Activated CD8-positive, alpha-beta memory T cell treated with anti-CD3 and anti-CD28 coated beads for 4 hours (primary cell): Measurements from ENCODE around the gene GTSE1.
"Not testable (repeated sequence)": the region's sequence is repeated elsewhere in the genome, so short reads cannot be mapped to it uniquely, and the experiment has no call there.

ENCODE experiments used
- DNase-seq, 2 donors: peaks; one replicate each; pipeline ENCODE4 v3.0.0-alpha.2; 2020; ENCODE audit warnings: low read depth in 2 of 2

Gene GTSE1

DNA sequence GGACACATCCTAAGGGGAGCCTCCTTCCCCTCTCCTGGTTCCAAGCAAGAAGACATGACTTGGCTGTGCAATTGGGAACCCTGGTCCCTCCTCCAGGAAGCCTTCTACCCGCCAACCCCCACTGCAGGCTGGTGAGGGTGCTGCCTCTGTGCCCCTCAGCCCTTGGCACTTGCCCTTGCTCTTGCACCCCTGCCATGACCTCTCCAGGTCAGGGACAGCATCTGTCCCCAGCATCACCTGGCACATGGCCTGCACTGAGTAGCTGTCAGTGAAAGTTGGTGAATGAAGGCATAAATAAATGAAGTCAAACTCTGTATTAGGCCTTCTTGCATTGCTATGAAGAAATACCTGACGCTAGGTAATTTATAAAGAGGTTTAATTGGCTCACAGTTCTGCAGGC, 1.9 kb upstream of the GTSE1 start:
- no peak for DNase-seq

DNA sequence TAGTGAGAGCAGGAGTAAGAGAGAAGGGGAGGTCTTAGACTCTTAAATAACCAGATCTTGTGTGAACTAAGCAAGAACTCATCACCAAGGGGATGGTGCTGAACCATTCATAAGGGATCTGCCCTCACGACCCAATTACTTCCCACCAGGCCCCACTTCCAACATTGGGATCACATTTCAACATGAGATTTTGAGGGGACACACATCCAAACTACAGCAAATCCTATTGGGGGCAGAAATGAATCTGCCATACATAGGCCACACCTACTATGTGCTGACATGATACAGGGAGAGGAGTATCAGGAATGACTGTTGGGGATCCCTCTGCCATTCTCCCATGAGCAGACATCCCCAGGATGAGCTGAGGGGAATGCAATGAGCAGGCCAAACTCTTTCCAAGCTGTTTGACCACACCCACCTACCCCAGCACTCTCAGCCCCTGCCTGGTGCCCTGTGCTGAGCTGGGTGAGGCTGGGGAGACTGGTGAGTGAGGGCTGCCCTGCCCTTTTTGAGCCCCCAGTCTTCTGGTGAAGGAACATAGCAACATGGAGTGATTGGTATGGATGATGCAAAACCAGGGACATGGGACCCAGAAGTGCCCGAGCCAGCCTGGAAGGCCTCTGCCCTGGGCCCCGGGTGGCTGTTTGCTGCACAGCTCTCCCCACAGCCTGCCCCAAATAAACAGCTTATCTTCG, 1.2 kb upstream of the GTSE1 start:
- no peak for DNase-seq

DNA sequence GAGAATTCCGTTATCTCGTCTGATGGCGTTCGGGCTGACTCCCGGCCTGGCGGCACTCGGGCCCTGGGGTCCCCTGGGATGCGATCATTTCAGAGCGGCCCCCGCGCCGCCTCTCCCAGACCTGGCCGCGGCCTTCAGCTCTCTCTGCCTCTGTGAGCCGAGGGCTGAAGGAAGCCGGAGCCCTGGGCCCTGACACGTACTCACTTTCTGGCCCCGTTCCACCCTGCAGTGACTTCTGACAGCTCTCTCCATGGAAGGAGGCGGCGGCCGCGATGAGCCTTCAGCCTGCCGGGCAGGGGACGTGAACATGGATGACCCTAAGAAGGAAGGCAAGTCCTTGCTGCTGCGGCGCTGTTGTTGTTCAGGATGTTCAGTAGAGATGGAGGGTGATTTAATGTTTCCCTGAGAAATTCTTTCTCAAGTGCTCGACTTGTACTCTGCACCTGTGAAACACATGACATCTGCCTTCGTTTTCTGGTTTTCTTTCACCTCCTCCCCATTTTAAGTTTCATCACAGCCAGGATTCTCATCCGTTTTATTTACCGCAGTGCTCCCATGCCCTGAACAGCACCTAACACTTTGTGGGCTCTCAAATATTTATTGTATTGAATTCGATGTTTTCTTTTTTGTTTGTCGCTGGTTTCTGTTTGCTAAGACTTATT, 612 bp downstream of the GTSE1 start:
- no peak for DNase-seq

DNA sequence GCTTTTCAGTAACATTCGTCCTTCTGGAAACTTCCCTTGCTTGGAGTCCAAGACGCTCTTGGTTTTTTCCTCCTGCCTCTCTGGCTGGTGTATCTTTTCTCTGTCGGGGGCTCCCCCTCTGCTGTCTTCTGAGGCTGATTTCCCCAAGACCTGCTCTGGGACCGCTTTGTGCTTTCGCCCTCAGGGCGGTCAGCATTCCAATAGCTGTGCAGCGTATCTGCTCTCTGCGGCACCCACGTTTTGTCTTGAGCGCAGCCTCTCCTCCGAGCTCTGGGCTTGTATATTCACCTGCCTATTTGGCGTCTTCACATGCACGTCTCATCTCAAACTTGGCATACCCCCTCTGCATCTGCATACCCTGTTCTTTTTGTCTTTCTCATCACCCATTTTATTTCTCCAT, 2.4 kb downstream of the GTSE1 start:
- no peak for DNase-seq

DNA sequence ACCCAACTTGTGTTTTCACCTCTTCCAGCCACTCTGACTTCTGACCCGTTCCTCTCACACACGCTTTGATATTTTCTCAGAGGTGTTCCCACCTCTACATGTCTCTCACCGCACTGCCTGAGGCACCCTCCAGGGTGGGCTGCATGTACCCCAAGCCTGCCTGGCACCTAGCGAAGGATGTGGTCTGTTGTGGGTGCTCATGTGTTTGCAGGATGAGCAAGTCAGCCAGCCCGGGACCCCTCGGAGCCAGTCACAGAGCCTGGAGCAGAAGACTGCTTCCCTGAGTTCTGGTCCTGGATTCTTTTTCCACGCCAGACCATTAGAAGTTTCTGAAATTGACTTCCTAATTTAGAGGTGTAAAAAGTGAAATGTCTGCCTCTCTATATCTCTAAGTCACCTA, 3.8 kb downstream of the GTSE1 start:
- DNase-seq: no peak

DNA sequence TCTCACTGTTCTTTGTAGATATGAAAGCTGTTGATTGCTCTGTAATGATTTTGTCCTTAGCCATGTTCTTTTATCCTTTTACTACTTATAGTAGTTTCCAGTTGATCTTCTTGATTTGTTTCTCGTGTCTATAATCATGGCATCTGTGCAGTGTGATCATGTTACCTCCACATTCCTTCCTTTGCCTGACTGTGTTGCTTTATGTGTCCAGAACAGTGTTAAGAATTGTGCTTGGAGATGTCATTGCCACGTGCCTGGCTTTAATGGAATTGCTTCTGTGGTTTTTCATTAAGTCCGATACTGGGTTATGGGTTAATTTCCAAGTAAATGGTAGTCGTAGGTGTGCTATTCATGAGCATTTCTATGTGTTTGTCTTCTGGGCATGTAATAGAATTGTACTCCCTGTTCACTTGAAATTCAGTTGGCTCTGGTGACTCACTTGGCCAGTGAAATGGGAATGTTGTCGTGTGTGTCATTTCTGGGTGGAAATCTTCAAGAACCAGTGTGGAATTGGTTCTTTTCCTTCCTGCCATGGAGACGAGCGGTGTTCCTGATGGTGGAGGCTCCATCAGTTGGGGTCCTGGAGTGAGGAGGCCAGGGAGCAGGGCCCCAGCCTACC, 6.8 kb downstream of the GTSE1 start:
- DNase-seq: no peak

DNA sequence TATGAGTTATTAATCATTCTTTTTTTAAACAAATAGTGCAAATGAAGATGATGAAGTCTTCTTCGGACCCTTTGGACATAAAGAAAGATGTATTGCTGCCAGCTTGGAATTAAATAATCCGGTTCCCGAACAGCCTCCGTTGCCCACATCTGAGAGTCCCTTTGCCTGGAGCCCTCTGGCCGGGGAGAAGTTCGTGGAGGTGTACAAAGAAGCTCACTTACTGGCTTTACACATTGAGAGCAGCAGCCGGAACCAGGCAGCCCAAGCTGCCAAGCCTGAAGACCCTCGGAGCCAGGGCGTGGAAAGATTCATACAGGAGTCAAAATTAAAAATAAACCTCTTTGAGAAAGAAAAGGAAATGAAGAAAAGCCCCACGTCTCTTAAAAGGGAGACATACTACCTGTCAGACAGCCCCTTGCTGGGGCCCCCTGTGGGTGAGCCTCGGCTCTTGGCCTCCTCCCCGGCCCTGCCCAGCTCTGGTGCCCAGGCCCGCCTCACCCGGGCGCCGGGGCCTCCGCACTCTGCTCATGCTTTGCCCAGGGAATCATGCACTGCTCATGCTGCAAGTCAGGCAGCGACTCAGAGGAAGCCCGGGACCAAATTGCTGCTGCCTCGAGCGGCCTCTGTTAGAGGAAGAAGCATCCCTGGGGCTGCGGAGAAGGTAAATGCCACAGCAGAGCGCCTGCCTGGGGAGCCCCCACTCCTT, 11.8 kb downstream of the GTSE1 start:
- DNase-seq: no peak

DNA sequence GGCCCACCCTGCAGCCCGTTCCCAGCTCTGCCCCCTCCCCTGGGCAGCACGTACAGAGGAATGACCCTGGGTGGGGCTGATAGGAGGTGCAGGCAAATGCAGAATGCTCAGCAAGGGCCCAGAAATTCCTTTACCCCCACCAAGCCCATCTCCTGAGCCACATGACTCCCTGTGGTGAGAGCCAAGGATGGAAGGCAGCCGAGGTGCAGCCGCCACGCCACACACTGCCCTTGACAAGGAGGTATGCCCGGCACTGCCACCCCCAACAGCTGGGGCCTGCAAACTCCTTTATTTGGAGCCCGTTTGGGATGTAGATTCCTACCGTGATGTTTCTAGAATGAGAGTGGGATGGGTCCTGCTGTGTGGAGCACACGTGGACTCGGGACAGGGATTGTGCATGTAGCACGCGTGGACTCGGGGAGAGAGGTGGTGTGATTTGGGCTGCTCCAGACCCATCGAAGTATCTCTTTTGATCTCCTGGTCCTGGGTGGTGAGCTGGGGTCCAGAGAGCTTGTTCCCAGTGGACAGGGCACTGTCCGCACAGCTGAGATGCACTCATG, 12.9 kb downstream of the GTSE1 start:
- DNase-seq: no peak

DNA sequence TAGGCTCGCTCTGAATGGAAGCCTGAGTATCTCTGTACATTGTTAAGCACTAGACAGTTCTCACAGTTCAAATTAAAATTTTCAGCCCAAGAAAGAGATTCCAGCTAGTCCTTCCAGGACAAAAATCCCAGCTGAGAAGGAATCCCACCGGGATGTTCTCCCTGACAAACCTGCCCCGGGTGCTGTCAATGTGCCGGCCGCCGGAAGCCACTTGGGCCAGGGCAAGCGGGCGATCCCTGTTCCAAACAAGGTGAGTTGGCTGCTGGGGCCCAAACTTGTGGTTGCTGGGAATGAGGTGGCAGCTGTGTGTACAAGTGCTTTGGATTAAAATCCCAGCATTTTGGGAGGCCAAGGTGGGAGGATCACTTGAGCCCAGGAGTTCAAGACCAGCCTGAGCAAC, 15.4 kb downstream of the GTSE1 start:
- DNase-seq: no peak

DNA sequence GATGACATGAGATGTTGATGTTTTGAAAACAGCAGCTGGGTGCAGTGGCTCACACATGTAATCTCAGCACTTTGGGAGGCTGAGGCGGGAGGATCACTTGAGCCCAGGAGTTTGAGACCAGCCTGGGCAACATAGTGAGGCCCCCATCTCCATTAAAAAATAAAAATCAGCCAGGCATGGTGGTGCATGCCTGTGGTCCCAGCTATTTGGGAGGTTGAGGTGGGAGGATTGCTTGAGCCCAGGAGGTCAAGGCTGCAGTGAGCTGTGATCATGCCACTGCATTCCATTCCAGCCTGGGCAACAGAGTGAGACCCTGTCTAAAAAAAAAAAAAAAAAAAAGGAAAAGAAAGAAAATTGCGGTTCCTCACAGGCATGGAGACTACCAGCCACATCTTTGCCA, 16.2 kb downstream of the GTSE1 start:
- DNase-seq: not testable (repeated sequence)

DNA sequence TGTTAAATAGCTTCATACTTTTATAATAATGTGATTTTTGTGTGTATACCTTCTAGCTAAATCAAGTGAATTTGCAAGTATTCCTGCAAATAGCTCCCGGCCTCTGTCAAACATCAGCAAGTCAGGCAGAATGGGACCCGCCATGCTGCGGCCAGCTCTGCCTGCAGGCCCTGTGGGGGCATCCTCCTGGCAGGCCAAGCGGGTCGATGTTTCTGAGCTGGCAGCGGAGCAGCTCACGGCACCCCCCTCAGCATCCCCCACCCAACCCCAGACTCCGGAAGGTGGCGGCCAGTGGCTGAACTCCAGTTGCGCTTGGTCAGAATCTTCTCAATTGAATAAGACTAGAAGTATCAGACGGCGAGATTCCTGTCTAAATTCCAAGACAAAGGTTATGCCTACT, 19.3 kb downstream of the GTSE1 start:
- no peak for DNase-seq

DNA sequence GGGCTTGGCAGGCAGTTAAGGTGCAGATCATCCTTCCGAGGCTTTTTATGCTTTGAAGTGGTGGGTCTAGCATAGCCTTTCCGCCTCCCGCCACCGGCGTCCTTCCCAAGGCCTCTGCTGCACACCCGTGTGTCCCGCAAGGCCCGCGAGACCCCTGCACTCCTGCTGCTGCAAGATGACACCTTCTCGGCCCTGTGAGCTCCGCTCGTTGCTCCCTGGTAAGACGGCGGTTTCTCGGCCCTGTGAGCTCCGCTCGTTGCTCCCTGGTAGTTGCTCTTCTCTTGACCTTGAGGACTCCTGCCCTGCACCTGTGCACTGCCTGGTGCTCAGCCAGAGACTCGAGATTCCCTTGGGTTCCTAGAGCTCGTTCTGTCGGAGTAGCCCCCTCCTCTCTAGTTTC, 21.0 kb downstream of the GTSE1 start:
- no peak for DNase-seq

DNA sequence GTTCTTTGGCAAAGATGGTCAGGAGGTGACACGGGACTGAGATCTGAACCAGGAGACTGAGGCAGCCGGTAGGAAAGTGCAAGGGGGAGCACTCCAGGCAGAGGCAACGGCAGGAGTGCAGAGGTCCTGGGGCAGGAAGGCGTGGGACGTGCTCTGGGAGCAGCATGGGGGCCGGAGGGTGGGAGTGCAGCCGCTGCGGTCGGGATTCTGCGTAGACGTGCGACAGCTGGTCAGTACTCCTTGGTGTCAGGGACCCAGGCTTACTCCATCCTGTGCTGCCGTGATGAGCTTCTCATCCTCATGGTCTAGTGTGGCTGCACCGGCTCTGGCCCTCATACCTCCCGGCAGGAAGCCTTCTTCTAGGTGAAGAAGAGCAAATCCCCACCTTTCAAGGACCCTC, 21.9 kb downstream of the GTSE1 start:
- no peak for DNase-seq

DNA sequence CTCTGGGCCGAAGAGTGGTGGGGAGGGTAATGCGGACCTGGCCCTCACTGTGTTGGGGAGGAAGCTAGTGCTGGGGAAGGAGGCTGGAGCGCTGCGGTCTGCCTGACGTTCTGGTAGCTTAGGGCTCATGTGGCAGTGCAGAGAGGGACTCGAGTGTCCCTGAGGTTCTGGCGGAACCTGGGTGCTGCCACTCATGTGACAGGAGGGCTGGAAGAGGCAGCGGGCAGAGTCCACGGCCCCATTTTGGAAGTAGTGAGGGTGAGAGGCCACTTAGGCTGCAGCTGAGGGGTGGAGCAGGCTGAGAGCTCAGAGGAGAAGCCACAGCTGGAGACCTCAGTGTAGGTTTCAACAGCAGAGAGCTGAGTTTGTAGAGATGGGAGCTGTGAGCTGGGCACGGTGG, 22.6 kb downstream of the GTSE1 start:
- no peak for DNase-seq

DNA sequence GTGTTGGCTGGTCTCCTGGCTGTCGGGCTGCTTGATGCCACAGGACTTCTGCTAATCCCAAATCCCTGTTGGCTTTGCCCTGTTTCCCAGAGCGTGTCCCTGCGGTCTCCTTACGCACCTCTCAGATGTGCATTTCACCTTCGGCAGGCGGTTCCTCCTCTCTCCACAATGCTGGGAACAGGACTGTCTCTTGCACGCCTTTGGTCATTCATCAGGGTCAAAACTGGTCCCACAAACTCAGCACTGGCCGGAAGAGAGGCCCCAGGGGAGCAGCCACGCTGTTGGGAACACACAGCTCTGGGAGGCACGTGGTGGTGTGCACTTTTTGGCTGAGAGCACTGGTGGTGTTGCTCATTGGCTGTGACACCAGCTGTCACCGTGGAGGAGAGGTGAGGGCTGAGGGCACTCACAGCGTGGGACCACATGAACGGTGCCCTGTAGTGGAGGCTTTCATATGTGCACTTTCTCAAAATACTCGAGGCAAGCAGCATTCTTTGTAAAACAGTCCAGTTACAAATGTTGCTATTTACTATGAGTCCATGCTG, 23.6 kb downstream of the GTSE1 start:
- DNase-seq: no peak

DNA sequence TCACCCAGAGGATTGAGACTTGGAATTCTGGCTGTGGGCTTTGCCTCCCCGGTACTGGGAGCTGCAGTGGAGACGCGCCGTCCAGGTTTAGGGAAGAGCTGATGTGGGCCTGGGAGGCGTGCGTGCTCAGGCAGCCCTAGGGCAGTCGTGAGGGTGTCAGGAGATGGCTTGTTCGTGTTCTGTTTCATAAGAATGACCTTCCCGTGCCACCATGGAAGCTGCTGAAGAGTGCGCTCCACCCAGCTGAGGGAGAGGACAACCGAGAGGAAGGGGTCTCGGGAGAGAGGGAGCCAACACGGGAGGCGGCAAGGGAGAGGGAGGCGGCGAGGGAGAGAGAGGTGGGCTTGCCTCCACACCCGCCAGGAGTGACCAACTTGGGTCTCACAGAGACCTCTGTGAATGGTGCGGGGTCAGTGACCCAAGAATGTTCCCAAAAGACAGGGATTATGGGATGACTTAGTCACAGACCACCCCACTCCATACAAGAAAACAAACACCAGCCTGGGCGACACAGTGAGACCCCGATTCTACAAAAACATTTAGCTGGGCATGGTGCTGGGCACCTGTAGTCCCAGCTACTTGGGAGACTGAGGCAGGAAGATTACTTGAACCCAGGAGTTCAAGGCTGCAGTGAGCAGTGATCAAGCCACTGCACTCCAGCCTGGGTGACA, 24.2 kb downstream of the GTSE1 start:
- DNase-seq: no peak

DNA sequence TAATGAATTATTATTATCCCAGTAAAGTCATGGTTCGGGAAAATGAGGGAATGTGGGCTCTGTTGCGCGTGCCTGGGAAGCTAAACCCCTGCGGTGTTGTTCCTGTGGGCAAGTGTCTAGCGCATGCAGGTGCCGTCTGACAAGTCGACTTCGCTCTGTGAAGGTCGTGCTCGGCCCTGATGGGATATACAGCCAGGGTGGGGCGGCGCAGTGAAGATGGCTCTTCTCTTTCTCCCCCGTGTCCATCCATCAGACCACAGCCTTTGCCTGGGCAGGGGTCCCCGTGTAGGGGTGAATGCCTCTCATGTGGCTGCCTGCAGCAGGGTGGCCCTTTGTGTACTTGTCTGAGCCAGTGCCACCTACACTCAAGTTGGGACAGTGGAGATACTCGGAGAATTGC, 26.0 kb downstream of the GTSE1 start:
- no peak for DNase-seq

DNA sequence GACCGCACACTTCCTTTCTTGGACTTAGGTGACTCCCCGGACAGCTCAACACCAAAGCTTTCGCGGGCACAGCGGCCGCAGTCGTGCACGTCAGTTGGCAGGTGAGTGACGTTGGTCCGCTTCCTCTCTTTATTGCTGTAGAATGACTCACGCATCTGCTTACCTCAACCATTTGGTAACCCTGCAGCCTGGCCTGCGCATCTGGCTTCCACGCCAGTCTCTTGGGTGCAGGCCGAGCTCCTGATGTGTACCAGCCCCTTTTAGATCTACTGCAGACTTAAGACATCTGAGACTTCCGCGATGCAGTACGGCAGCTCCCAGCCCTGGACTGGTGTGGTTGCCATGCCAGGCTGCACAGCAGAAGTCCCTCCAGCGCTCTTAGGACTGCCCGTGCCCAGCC, 26.5 kb downstream of the GTSE1 start:
- DNase-seq: no peak

DNA sequence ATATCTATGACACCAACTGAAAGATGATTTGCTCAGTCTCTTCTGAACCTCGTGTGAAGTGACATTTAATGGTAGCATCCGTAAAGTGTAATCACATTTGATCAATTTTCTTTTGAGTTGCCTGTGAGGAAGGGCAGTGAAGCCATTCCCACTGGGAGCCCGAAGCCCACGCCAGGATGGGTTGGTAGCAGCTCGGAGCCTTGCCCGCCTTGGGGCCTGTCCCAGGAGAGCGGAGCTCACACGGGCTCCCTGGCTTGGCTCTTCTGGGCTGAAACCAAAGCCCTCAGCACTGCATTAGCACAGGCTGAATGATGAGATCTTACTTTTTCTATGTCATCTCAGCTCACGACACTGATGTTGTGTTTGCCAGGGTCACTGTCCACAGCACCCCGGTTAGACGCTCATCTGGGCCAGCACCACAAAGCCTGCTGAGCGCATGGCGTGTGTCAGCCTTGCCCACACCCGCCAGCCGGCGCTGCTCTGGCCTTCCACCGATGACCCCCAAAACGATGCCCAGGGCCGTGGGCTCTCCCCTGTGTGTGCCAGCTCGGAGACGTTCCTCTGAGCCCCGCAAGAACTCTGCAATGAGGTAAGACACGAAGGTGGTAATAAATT, 29.5 kb downstream of the GTSE1 start:
- no peak for DNase-seq

DNA sequence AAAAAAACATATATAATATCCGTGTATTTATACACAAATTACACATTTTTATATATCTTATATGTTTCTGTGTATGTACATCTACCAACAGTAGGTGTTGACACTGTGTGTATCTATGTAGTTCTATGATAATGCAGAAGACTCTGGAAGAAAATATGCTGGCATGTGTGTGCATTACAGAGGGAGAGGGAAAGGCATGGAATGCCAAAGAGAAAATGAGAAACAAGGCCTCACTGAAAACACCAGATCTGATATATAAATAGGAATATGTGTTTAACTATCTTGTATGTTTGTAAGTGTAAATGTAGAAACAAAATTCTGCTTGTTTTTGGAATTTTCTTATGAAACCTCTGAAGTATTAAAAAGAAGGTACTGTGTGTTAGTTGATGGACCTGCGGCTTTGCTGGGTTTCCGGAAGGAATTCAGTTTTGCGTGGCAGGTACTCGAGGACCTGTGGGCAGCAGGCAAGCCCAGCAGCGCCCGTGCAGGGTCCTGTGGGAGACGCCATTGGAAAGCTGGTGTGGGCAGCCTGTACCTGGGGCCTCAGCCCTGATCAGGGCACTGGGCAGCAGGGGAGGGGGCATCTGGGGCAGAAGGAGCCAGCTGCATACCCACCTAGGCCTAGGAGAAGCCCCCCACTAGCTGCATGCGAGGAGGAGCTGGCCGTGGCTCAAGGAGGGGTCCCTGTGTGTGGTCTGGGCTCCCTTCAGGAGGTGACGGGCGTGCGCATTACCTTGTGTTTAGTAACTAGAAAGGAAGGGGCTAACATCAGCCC, 31.2 kb downstream of the GTSE1 start:
- DNase-seq: no peak
